Breast epithelium (tissue), 4 donors: ENCODE data around the gene HSPA12A. TPM values are rescaled to one million over a fixed set of nuclear protein-coding genes. Genes with fewer than 3 reads are reported as not detected.

Experiments used
- DNase-seq, 2 donors: peaks; one replicate each; pipeline ENCODE4 v3.0.0-alpha.2; 2019; ENCODE audit warnings: low spot score in 2 of 2
- H3K27ac ChIP-seq, 2 donors: fragments of 200-600 bp; sonication (generic) in 1 of 2; one replicate each; pipeline ENCODE4 v1.5.1; 2016 to 2019; ENCODE audit warnings: mild to moderate bottlenecking in 1 of 2
- H3K27me3 ChIP-seq, 2 donors: fragments of 200-600 bp; sonication (generic) in 1 of 2; one replicate each; pipeline versions ENCODE4 v1.5.1 to v1.6.0; 2017 to 2019; ENCODE audit warnings: control low read depth in 1 of 2, mild to moderate bottlenecking in 1 of 2
- H3K36me3 ChIP-seq: fragments of 200-600 bp; one replicate; pipeline ENCODE4 v1.5.1; 2019
- H3K4me1 ChIP-seq, 2 donors: fragments of 200-600 bp; sonication (generic); one replicate each; pipeline ENCODE4 v1.5.1; 2016 to 2019; ENCODE audit warnings: control low read depth in 1 of 2
- H3K4me3 ChIP-seq, 3 donors: fragments of 200-600 bp; sonication (generic); 1 replicate in 2 of 3; 2 replicates in 1 of 3; pipeline ENCODE4 v1.5.1; 2016 to 2019; ENCODE audit warnings: mild to moderate bottlenecking in 3 of 3, moderate library complexity in 2 of 3
- H3K9me3 ChIP-seq, 2 donors: fragments of 200-600 bp; sonication (generic) in 1 of 2; one replicate each; pipeline ENCODE4 v1.5.1; 2016 to 2019; ENCODE audit warnings: control low read depth in 1 of 2
- POLR2A ChIP-seq: fragments of 450-650 bp; IDR thresholded peaks from one replicate; pipeline ENCODE4 v1.6.1; 2016; ENCODE audit warnings: antibody characterized with exemption, mild to moderate bottlenecking, moderate library complexity
- POLR2AphosphoS5 ChIP-seq, 3 donors: sonication (generic); formaldehyde crosslinking; IDR thresholded peaks; one replicate each; pipeline ENCODE4 v1.6.1; 2017; ENCODE audit warnings: antibody characterized with exemption in 3 of 3
- intact Hi-C: fragments of 100-400 bp; cut with DNase I; formaldehyde crosslinking; loops from one replicate; pipeline ENCODE4 v1.15.1; 2023; ENCODE audit warnings: low total_unique reads
- total RNA-seq, 3 donors: library from RNA; depleted of rRNA; stranded (reverse); fragments of >200 nt; gene quantifications; one replicate each; pipeline ENCODE4 v1.1.0, GENCODE V29; 2016
- TF ChIP-seq, protein P1 (sequence below), 3 donors: fragments of 450-650 bp; IDR thresholded peaks; one replicate each; pipeline ENCODE4 v1.5.1; 2016 to 2017; ENCODE audit warnings: antibody characterized with exemption in 3 of 3, mild to moderate bottlenecking in 3 of 3, moderate library complexity in 3 of 3

Gene HSPA12A
- total RNA-seq, 3 donors from 2014 or later = 13.2 to 23.6 (median 14.2) TPM

DNA sequence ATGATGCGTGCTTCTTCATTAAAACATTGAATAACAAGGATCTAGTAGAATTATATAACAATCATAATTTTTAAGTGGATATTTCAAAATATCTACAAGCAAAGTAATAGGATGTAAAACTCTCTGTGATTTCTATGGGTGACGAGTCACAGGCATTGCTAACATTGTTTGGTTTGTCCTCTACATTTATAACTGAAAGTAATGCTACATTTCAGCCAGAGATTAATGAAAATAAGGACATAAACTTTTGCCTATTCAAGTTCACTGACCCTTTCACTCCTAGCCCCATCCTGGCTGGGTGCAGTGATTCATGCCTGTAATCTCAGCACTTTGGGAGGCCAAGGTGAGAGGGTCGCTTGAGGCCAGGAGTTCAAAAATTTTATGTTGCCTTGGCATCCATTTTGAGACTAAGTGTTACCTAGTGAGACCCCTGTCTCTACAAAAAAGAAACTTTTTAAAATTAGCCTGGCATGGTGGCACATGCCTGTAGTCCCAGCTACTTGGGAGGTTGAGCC lies 38.4 kb upstream of the HSPA12A start:
- Histone ChIP-seq H3K4me3 (no peak overlapping the region), H3K27ac (no peak overlapping the region), H3K27me3 (no peaks in the 10 kb centered on the region), H3K9me3 (no peaks in the 10 kb centered on the region), H3K4me1 (no peaks in the 10 kb centered on the region), H3K36me3 (no peaks in the 10 kb centered on the region)
- TF ChIP-seq, protein P1, sequence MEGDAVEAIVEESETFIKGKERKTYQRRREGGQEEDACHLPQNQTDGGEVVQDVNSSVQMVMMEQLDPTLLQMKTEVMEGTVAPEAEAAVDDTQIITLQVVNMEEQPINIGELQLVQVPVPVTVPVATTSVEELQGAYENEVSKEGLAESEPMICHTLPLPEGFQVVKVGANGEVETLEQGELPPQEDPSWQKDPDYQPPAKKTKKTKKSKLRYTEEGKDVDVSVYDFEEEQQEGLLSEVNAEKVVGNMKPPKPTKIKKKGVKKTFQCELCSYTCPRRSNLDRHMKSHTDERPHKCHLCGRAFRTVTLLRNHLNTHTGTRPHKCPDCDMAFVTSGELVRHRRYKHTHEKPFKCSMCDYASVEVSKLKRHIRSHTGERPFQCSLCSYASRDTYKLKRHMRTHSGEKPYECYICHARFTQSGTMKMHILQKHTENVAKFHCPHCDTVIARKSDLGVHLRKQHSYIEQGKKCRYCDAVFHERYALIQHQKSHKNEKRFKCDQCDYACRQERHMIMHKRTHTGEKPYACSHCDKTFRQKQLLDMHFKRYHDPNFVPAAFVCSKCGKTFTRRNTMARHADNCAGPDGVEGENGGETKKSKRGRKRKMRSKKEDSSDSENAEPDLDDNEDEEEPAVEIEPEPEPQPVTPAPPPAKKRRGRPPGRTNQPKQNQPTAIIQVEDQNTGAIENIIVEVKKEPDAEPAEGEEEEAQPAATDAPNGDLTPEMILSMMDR (IDR thresholded peaks at IDR 0.05) = no peak
- no peak for TF ChIP-seq POLR2AphosphoS5 (IDR thresholded peaks at IDR 0.05)
- no peak for TF ChIP-seq POLR2A
- intact Hi-C loops = no loop called here
- DNase-seq = no peak

DNA sequence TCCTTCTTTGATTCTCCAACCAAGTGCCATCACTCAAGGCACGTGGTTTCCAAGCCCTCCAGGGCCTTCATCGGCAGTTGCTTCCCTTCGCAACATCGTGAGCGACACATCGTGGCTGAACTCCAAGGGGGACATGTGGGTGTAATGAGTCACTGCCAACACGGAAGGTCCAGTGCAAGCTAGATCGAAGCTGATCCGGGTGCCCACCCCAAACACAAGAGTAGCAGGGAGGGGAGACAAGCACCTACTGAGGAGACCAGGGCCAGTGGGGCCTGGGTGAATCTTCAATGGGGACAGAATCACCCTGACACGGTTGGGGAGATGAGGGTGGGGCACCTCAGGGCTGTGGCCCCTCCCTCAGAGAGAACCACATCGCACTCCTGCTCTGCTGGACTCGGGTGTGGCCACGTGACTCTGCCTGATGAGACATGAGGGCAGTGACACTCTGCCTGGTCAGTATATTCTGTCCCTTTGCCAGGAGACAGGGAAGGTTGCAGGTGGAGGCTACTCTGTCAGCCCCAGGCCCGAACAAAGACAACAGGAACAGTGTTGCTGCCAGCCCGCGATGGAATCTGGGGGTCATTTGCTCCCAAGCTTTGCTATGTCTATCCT lies 36.8 kb upstream of the HSPA12A start:
- intact Hi-C loops = loop anchor here (2.0 kb wide), 1 partner anchor 102 kb away; no protein-coding TSS in a partner anchor

DNA sequence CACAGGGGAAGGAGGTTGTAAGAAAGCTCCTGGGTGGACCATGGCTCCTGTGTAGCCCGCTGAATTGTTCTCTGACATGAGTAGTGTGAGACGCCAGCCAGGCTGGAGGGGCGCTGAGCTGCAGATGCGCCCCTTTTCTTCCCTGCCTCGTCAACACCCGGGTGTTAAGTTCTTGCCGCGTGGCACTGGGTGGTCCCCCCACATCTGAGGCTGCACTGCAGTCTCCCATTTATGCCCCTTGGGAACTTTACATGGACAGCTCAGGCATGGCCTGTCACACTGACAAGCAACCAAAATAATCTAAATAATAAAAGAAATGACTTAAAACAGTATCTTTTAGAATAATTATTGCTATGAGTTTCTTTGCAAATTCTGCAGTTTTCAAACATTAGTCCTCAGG lies 34.6 kb upstream of the HSPA12A start:
- Histone ChIP-seq H3K9me3 (no peaks in the 10 kb centered on the region), H3K36me3 (no peaks in the 10 kb centered on the region), H3K4me3 (no peak overlapping the region), H3K27ac (no peak overlapping the region), H3K27me3 (no peaks in the 10 kb centered on the region), H3K4me1 (no peaks in the 10 kb centered on the region)
- no peak for DNase-seq
- TF ChIP-seq POLR2AphosphoS5 (IDR thresholded peaks at IDR 0.05) = no peak
- TF ChIP-seq POLR2A = no peak
- TF ChIP-seq, protein P1 (IDR thresholded peaks at IDR 0.05) = no peak
- intact Hi-C loops = no loop called here

More for the DNA sequence above, 36.8 kb upstream of the HSPA12A start:
- Histone ChIP-seq H3K4me3 (no peak overlapping the region), H3K36me3 (no peaks in the 10 kb centered on the region), H3K27ac (no peak overlapping the region), H3K9me3 (no peaks in the 10 kb centered on the region), H3K27me3 (no peaks in the 10 kb centered on the region), H3K4me1 (no peaks in the 10 kb centered on the region)
- TF ChIP-seq POLR2AphosphoS5 (IDR thresholded peaks at IDR 0.05) = no peak
- TF ChIP-seq POLR2A = no peak
- TF ChIP-seq, protein P1 (IDR thresholded peaks at IDR 0.05) = no peak
- DNase-seq = no peak

DNA sequence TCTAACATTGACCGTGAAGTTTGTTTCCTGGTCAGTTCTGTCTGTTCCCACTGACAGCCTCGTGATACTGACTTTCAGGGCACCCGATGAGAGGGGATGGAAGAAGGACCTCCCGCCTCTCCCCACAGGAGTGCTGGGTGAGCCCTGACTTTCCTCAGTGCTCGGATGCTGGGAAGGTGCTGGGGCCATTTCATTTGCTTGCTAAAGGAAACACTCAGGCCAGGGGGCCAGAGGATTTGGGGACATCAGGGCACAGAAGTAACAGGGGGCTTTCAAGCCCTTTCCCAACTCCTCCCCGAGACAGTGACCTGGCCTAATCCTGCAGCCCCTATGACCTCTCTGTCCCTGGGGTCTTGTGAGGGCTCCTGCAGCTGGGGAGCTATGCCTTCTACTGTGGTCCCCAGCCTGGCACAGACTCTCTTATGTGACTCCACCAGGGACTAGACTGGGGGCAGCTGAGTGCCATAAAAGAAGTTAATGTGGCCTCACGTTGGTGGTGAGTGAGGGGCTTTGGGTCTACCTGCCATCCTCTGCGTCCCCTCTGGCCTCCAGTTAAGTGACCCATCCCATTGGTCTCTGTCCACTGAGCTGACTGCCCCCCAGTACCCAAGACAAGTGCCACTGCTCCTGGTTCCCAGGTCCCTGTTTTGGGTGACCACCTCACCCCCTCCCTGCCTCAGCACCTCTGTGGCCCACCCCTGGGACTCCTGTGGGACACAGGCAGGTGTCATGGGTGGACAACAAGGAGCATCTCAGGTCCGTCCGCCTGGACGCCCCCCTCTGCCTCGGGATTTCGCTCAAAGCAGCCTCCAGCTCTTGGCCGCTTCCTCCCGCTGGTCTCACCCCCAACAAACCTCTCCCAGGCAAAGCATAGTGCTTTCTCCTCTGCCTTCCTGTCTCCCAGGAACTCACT lies 33.4 kb upstream of the HSPA12A start:
- Histone ChIP-seq H3K4me3 (no peak overlapping the region), H3K9me3 (no peaks in the 10 kb centered on the region), H3K36me3 (no peaks in the 10 kb centered on the region), H3K27ac (no peak overlapping the region), H3K27me3 (no peaks in the 10 kb centered on the region), H3K4me1 (no peaks in the 10 kb centered on the region)
- DNase-seq = no peak
- intact Hi-C loops = no loop called here
- TF ChIP-seq POLR2AphosphoS5 (IDR thresholded peaks at IDR 0.05) (no peak), POLR2A (no peak)
- TF ChIP-seq, protein P1 (IDR thresholded peaks at IDR 0.05) = no peak

DNA sequence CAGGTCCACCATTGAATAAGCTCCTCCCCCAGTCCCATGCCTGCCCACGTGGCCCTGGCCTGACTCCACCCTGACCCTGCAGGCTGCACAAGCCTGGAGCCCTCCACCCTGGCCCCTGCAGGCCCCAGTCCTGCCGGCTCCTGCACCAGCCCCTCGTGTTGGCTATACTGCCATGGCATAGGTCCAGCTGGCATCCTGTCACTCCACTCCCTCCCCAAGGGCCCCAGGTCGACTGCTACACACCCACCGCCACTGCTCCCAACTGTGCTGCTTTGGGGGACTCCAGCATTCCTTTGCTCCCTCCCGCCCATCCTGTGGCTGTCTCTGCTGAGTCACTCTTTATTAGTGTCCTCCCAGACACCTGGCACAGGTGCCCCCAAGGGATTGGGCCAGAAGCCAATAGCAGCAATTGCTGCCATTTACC lies 32.4 kb upstream of the HSPA12A start:
- Histone ChIP-seq H3K27ac (no peak overlapping the region), H3K4me3 (no peak overlapping the region), H3K9me3 (no peaks in the 10 kb centered on the region), H3K4me1 (no peaks in the 10 kb centered on the region), H3K27me3 (no peaks in the 10 kb centered on the region), H3K36me3 (no peaks in the 10 kb centered on the region)
- intact Hi-C loops = no loop called here
- TF ChIP-seq POLR2AphosphoS5 (IDR thresholded peaks at IDR 0.05) (no peak), POLR2A (no peak)
- TF ChIP-seq, protein P1 (IDR thresholded peaks at IDR 0.05) = no peak
- DNase-seq = peak; percentile 70 to 75
